Fibroblast of skin of left quadriceps (primary cell): ENCODE data around the gene SCO2.

ENCODE experiments used
- DNase-seq, 2 experiments: peaks; one replicate each; pipeline ENCODE4 v3.0.0-alpha.2; 2013; ENCODE audit warnings: low read depth in 2 of 2

The SCO2 gene

GRCh38 chr22:50498322-50498890 is 27.0 kb downstream of the SCO2 start:
- peak; percentile 18 to 19 for DNase-seq

DNA sequence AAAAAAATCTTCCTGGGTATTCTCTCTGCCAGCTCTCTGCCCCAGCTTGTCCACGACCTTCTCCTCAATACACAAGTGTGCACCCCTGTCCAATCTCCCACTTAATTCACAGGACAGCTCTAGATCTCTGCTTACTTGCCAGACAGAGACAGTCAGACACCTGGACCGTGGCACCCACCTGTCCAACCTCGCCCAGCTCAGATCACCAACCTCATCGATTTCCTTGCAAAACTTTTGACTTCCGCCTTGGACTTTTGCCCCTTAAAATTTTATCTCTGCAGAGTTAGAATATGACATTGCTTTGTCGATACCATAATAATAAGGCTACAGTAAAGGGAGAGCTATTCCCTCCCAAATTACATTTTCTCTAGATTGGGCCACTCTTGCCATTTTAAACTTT is 28.3 kb downstream of the SCO2 start:
- DNase-seq: no peak

DNA sequence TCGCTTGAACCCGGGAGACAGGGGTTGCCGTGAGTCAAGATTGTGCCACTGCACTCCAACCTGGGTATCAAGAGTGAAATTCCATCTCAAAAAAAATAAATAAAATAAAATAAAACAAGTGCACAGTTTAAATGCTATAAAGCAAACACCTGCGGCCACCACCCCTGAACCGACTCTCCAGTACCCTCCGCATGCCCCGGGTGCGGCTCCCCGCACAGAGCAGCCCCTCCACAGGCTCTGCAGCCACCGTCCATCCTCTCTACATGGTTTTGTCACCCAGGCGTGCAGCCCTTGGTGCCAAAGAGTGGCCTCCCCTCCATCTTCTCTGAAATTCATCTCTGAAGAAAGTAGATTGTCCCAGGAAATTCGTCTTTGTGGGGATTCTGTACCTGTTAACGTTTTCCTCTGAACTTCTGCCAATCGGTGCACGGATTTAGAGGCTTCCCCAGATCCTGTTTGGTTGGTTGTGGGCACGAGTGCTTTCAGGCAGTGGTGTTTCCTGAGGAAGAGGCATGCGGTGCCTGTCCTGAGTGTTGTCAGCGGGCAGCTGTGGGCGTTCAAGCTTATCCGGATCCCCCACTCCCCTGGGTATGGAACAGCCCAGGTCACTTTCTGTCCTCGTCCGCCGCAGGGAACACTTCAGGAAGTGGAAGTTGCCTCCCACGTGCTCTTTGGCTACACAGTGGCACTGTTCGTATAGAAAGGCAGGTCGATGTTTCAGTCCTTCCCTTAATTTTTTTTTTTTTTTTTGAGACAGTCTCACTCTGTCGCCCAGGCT is 34.7 kb downstream of the SCO2 start:
- no peak for DNase-seq

DNA sequence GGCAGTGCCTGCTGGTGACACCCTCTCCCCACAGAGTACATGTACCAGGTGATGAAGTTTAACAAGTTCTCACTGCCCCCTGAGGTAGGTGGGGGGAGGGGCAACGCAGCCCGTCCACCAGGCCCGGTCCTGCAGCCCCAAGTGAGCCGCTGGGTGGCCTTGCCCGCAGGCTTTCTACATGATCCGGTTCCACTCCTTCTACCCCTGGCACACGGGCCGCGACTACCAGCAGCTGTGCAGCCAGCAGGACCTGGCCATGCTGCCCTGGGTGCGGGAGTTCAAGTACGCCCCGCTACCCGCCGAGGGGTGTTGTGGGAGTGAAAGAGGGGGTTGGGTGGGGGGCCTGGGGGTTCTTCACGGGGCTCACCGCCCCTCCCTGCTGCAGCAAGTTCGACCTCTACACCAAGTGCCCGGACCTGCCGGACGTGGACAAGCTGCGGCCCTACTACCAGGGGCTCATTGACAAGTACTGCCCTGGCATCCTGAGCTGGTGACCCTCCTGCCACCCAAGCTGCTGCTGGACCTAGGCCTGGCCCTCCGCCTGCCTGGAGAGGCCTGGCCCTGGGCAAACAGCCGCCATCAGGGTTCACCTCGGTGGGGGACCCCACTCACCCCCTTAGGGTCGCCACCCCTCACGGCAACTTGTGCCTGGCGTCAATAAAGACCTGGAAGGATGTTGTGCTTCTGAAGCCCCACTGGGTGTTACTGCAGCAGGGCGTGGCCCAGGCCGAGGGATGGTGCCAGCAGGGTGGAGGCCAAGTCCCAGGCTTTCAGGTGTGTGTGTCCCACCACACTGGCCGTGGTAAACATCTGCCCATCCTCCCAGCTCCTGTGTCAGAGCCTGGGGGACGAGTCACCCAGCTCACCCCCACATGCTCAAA is 35.8 kb downstream of the SCO2 start:
- no peak for DNase-seq

- no peak for DNase-seq
Observed at GRCh38 chr22:50488886-50489285, 36.5 kb downstream of the SCO2 start.

DNA sequence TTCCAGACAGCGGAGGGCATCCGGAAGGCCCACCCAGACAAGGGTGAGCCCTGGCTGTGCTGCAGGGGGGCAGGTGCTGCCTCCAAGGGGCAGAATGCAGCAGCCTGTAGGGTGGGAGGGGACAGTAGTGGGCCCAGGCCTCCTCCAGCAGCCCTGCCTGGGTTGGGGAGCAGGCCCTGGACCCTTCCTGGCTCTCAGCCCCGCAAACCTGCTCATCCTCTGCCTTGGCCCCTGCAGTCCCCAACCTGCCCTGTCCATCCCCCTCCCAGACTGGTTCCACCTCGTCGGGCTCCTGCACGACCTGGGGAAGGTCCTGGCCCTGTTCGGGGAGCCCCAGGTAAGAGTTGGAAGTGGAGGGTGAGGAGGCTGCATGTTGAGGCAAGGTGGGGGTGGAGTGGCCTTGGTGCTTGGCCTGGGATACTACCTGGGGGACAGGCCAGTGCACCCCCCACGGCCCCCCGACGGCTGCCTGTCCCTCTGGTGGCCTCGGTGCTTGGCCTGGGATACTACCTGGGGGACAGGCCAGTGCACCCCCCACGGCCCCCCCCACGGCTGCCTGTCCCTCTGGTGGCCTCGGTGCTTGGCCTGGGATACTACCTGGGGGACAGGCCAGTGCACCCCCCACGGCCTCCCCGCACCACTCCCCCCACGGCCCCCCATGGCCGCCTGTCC is 37.3 kb downstream of the SCO2 start:
- no peak for DNase-seq

- DNase-seq: no peak
Observed at GRCh38 chr22:50487290-50488005, 38.0 kb downstream of the SCO2 start.

DNA sequence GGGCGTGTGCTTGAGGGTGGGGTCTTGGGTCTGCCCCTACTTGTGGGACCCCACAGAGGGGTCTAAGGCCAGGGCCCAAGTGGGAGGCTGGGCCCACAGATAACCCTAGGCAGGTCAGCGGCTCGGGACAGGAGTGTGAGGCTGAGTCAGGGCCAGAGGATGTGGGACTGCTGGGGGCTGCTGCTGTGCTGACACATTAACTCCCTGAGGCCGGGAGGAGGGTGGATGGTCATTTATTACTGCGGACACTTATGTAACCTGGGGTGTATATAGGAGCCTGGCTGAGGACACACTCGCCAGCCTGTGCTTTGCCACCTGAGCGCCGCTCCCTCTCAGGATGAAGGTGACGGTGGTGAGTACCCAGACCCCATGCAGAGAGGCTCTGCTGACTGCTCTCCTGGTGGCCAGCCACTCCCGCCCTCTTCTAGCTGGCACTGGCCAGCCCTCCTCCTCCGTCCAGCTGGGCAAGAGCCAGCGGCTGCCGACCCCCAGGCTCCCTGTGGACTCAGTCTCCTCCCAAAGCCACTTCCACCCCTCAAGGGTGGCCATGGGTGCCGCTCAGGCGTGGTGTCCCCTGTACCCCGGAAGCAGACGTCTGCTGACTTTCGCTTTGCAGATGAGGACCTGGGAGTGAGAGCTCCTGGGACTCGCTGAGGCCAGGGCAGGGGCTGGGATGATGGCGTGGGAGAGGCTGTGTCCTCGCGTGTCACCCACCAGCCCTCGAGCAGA is 38.7 kb downstream of the SCO2 start, which contains the start of gene MIOX:
Gene MIOX (plus strand): TSS at position 299 of the 729 bp plus-strand sequence. CDS start 39 bp downstream, at position 338.
- no peak for DNase-seq

GRCh38 chr22:50485221-50486131 is 39.9 kb downstream of the SCO2 start:
- no peak for DNase-seq

- DNase-seq: no peak
Observed at GRCh38 chr22:50483977-50484853, 41.2 kb downstream of the SCO2 start.

- no peak for DNase-seq
Observed at GRCh38 chr22:50483556-50483955, 41.8 kb downstream of the SCO2 start.

DNA sequence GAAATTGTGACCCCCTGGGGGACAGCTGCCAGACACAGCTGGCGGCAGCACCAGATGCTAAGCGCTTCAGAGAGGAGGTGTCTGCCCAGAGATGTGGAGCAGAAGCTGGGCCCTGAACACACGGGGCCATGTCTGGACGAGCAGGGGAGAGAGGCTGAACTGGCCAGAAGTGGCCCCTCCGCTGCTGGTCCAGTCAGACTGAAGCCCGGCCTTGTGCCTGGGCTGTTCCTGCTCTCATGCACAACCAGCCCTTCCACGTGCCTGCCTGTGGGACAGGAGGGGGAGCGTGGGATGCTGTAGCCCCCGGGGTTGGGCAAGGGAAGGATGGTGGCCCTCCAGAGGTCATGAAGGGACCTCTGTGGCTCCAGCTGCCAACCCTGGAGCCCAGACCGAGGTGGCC is 42.3 kb downstream of the SCO2 start:
- no peak for DNase-seq

GRCh38 chr22:50482107-50483074 is 43.0 kb downstream of the SCO2 start:
- DNase-seq: no peak

GRCh38 chr22:50481440-50482106 is 43.8 kb downstream of the SCO2 start, which contains the start of gene ADM2:
Gene ADM2, plus strand, starts transcription at chr22:50481543. Its CDS starts 305 bp downstream, at chr22:50481848.
- DNase-seq: no peak

DNA sequence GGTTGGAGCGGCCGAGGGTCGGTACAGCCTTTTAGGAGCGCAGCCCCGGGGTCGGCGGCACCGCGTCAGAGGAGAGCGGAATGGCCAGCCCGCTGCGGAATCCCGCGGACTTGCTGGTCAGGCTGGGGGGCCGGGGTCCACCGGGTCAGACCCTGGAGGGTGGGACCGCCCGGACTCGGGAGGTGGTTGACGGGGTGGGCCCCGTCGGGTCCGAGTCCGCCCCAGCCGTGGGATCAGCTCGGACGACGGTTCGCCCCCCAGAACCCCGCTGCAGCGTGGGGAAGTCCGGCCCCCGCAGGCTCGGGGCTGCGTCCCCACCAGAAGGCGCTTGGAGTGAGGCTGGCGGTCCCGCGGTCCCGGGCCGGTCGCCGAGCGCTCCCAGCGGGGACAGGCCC is 44.4 kb downstream of the SCO2 start:
- DNase-seq: no peak

- no peak for DNase-seq
Observed at GRCh38 chr22:50479721-50480120, 45.7 kb downstream of the SCO2 start.

DNA sequence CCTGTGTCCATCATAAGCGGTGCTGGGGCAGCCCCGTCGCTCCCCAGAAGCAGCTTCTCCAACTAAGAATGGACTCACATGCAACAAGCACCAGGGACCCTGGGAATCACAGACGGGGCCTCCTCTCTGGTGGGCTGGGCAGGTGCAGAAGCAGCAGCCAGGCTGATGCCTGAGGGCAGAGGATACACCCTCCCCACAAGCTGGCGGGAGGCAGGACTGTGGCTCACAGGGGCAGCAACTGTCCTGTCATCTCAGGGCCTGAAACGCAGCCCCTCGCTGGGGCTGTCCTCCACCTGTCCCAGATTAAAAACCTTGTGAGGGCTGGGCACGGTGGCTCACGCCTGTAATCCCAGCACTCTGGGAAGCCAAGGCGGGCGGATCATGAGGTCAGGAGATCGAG is 47.5 kb downstream of the SCO2 start:
- DNase-seq: no peak
